ENCODE measurements around the gene P2RY6.

P2RY6 gene

DNA sequence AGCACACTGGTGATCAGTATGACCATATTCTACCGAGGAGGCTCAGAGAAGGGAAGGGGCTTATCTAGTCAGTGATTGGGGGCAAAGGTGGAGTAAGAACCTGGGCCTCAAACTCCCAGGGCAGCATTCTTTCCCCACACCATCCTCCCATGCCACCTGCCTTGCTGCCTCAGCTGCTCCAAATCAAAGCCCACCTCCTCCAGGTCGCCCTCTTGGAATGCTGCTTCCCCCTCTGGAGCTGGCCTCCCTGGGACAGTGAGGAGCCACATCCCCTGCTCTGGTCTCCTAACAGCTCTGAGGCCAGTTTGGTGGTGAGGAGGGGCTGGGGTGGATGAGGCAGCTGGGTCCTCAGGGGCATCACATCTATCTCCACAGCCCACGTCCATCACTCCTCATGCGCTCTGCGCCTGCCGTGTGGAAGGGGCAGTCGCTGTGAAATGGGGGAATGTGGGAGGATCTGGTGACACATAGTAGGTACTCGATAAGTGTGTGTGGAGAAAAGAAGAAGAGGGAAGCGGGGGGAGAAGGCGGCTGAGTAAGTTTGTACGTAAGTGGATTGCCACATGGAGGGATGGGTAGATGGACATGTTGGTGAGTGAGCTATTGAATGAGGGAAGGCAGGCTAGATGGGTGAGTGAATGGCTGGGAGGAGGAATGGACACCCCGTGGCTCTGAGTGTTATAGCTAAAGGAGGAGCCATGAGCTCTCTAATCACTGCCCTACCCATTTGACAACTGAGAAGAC, 19.8 kb downstream of the P2RY6 start:
- H3K4me1 ChIP-seq (ENCODE audit: insufficient read depth, low read length): peaks cover 6% of the 10 kb centered on the region

DNA sequence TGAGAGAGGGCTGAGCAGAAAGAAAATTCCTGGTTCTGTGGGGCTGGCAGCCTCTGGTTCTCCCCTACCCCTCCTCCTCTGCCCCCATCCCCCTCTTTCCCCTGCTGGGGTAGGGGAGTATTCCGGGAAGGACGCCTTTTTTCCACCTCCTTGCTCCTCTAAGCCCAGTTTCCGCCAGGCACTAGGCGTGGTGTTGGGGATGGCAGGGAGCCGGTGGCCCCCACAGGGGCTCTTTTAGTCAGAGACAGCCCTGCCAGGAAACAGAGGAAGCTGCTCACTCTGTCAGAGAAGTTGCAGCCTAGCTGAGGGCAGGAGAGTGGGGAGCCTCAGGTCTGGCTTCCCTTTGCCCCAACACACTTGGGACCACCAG, 20.4 kb downstream of the P2RY6 start:
- Histone ChIP-seq H3K4me1 (ENCODE audit: insufficient read depth, low read length) (peaks cover 6% of the 10 kb centered on the region), H3K9me3 (ENCODE audit: insufficient read depth, low read length, severe bottlenecking) (no peaks in the 10 kb centered on the region), H3K79me2 (ENCODE audit: insufficient read depth, low read length) (no peaks in the 10 kb centered on the region), H3K4me2 (ENCODE audit: insufficient read depth, low read length) (no peak overlapping the region), H3K4me3 (ENCODE audit: low read depth in 1 of 2, low read length in 2 of 2) (no peak overlapping the region), H2AFZ (ENCODE audit: low read depth, low read length) (no peak overlapping the region), H3K27ac (ENCODE audit: low read length) (no peak overlapping the region), H3K9ac (ENCODE audit: low read depth, low read length) (no peak overlapping the region), H4K20me1 (ENCODE audit: insufficient read depth, low read length) (no peaks in the 10 kb centered on the region; the same call in 1 of the 2 replicates), H3K27me3 (ENCODE audit: insufficient read depth, low read length, poor library complexity) (peaks cover 8% of the 10 kb centered on the region), H3K36me3 (ENCODE audit: insufficient read depth, low read length) (no peaks in the 10 kb centered on the region)
- no peak for DNase-seq
- TF ChIP-seq, protein P1, sequence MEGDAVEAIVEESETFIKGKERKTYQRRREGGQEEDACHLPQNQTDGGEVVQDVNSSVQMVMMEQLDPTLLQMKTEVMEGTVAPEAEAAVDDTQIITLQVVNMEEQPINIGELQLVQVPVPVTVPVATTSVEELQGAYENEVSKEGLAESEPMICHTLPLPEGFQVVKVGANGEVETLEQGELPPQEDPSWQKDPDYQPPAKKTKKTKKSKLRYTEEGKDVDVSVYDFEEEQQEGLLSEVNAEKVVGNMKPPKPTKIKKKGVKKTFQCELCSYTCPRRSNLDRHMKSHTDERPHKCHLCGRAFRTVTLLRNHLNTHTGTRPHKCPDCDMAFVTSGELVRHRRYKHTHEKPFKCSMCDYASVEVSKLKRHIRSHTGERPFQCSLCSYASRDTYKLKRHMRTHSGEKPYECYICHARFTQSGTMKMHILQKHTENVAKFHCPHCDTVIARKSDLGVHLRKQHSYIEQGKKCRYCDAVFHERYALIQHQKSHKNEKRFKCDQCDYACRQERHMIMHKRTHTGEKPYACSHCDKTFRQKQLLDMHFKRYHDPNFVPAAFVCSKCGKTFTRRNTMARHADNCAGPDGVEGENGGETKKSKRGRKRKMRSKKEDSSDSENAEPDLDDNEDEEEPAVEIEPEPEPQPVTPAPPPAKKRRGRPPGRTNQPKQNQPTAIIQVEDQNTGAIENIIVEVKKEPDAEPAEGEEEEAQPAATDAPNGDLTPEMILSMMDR (IDR thresholded peaks at IDR 0.05; ENCODE audit: borderline replicate concordance, extremely low read depth, low read length, poor library complexity, severe bottlenecking): no peak
- no peak for TF ChIP-seq EZH2 (IDR thresholded peaks at IDR 0.05; ENCODE audit: borderline replicate concordance, low read depth, low read length, severe bottlenecking)
- ATAC-seq (ENCODE audit: insufficient read depth, low read depth): no peak

More for the DNA sequence above, 19.8 kb downstream of the P2RY6 start:
- H2AFZ ChIP-seq (ENCODE audit: low read depth, low read length): no peak overlapping the region
- no peaks in the 10 kb centered on the region for H3K79me2 ChIP-seq (ENCODE audit: insufficient read depth, low read length)
- H3K9ac ChIP-seq (ENCODE audit: low read depth, low read length): no peak overlapping the region
- H3K27ac ChIP-seq (ENCODE audit: low read length): no peak overlapping the region
- ATAC-seq (ENCODE audit: insufficient read depth, low read depth): no peak
- no peaks in the 10 kb centered on the region; the same call in 1 of the 2 replicates for H4K20me1 ChIP-seq (ENCODE audit: insufficient read depth, low read length)
- H3K36me3 ChIP-seq (ENCODE audit: insufficient read depth, low read length): no peaks in the 10 kb centered on the region
- H3K27me3 ChIP-seq (ENCODE audit: insufficient read depth, low read length, poor library complexity): peaks cover 8% of the 10 kb centered on the region
- DNase-seq: no peak
- H3K9me3 ChIP-seq (ENCODE audit: insufficient read depth, low read length, severe bottlenecking): no peaks in the 10 kb centered on the region
- no peak overlapping the region for H3K4me2 ChIP-seq (ENCODE audit: insufficient read depth, low read length)
- no peak for TF ChIP-seq EZH2 (IDR thresholded peaks at IDR 0.05; ENCODE audit: borderline replicate concordance, low read depth, low read length, severe bottlenecking)
- TF ChIP-seq, protein P1 (IDR thresholded peaks at IDR 0.05; ENCODE audit: borderline replicate concordance, extremely low read depth, low read length, poor library complexity, severe bottlenecking): no peak
- H3K4me3 ChIP-seq (ENCODE audit: low read depth in 1 of 2, low read length in 2 of 2): no peak overlapping the region

DNA sequence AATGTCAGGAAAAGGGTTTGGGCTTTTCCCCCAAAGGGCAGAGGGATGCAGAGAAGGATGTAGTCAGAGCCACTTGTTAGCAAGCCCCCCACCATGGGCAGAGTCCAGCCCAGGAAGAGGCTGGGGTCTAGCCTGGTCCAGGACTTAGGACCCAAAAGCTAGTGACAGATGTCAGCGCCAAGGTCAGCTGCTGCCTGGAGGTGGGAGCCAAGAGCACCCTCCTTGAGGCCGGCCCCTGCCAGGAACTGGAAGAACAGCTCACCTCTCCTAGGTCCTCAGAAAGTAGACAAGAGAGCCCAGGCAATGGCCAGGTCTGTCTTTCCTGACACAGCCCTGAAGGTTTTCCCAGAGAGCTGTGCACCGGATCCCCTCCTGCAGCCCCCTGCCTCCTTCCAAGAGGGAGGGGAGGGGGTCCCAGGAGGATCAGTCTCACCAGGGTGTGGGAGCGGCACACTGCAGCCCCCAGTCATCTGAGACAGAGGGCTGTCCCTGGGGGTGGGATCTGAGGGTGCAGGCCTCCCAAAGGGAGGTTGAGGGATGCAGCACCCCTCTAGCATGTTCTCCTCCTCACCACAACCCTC, 21.3 kb downstream of the P2RY6 start:
- Histone ChIP-seq H3K4me3 (ENCODE audit: low read depth in 1 of 2, low read length in 2 of 2) (no peak overlapping the region), H3K27me3 (ENCODE audit: insufficient read depth, low read length, poor library complexity) (peaks cover 8% of the 10 kb centered on the region), H3K9ac (ENCODE audit: low read depth, low read length) (no peak overlapping the region), H2AFZ (ENCODE audit: low read depth, low read length) (no peak overlapping the region), H4K20me1 (ENCODE audit: insufficient read depth, low read length) (no peaks in the 10 kb centered on the region; the same call in 1 of the 2 replicates), H3K9me3 (ENCODE audit: insufficient read depth, low read length, severe bottlenecking) (no peaks in the 10 kb centered on the region), H3K79me2 (ENCODE audit: insufficient read depth, low read length) (no peaks in the 10 kb centered on the region), H3K4me1 (ENCODE audit: insufficient read depth, low read length) (peaks cover 6% of the 10 kb centered on the region), H3K27ac (ENCODE audit: low read length) (no peak overlapping the region), H3K4me2 (ENCODE audit: insufficient read depth, low read length) (no peak overlapping the region), H3K36me3 (ENCODE audit: insufficient read depth, low read length) (no peaks in the 10 kb centered on the region)
- TF ChIP-seq, protein P1 (IDR thresholded peaks at IDR 0.05; ENCODE audit: borderline replicate concordance, extremely low read depth, low read length, poor library complexity, severe bottlenecking): no peak
- TF ChIP-seq EZH2 (IDR thresholded peaks at IDR 0.05; ENCODE audit: borderline replicate concordance, low read depth, low read length, severe bottlenecking): no peak
- ATAC-seq (ENCODE audit: insufficient read depth, low read depth) (no peak), DNase-seq (no peak)

All from DND-41 (cell line).